Measurements from ENCODE around the gene DIAPH1. TPM values are rescaled to one million over a fixed set of nuclear protein-coding genes. Genes with fewer than 3 reads are reported as not detected.
A peak's percentile ranks its signal among the peaks of the same experiment; 100 is the strongest.

DIAPH1 gene
- 100 to 1,000 TPM; 225 to 227 TPM for total RNA-seq

DNA sequence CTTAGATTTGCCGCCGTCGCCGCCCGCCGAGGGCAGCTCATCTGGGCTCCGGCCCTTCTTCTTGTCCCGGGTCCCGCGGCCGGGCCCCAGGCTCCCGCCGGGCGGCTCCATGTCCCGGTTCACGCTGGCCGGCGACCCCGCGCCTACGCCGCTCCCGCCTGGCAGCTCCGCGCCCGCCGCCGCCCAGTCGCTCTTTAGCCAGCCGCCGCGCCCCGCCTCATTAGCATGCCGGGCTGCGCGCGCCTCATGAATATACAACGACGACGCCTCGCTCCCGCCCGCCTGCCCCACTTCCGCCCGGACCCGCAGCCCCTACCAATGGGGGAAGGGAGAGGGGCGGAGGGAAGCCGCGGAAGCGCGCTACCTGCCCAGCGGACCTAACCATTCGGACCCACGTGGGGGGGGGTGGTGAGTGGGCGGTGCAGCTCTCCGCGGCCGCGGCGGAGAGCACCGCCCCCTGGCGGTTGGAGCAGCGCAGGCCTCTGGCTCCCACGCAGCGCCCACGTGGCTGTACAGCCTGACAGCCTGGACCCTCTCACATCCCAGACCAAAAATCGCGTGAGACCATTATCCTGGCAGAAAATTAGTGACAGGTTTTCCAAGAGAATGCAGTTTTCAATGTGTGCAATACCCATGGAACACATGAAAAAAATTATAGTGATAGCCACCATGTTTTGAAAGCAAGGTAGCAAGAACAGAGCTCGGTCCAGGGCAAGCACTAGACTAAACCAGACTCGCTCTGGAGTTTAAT, at the start of gene DIAPH1:
Gene DIAPH1 (minus strand): TSS at position 197 of the 751 bp plus-strand sequence. CDS start 86 bp downstream, at position 111.
- CTCF ChIA-PET, result interaction anchor here (0.6 to 12.8 kb wide), 24 partner anchors 8 to 1218 kb away, joined by 3 to 364 read pairs (median 5); partner anchors contain the start of genes DELE1, HDAC3, RELL2 and RNF14

GRCh38 chr5:141665995-141666940, 47.5 kb upstream of the DIAPH1 start:
- no peak for DNase-seq
- Mint-ChIP-seq H3K36me3 (no peaks in the 10 kb centered on the region), H3K27me3 (no peaks in the 10 kb centered on the region), H3K27ac (no peak overlapping the region), H3K9me3 (no peaks in the 10 kb centered on the region), H3K4me1 (ENCODE audit: low read depth) (peaks cover 4% of the 10 kb centered on the region), H3K4me3 (no peak overlapping the region)
- intact Hi-C loops (cut with micrococcal nuclease), result loop anchor here (1.0 to 5.0 kb wide), 3 partner anchors 27 to 213 kb away; no protein-coding TSS in a partner anchor
- POLR2A ChIA-PET, result no interaction called here
- CTCF ChIA-PET, result interaction anchor here (1.3 to 4.1 kb wide), 4 partner anchors 74 to 293 kb away, joined by 3 to 59 read pairs (median 26); partner anchors contain the start of genes PCDH1 and PCDH12

More for the DNA sequence above, at the start of gene DIAPH1:
- no peaks in the 10 kb centered on the region for H3K27me3 Mint-ChIP-seq
- no peaks in the 10 kb centered on the region for H3K9me3 Mint-ChIP-seq
- peak; percentile 99 for DNase-seq
- POLR2A ChIA-PET, result interaction anchor here (1.0 to 6.6 kb wide), 6 partner anchors 12 to 27 kb away, joined by 3 to 51 read pairs (median 18); partner anchors contain the start of genes HDAC3 and RELL2
- peak within 1 kb of the TSS; percentile 98 for H3K27ac Mint-ChIP-seq
- H3K36me3 Mint-ChIP-seq, result peaks cover 31% of the 10 kb centered on the region
- intact Hi-C loops (cut with micrococcal nuclease), result loop anchor here (1.0 to 10.0 kb wide), 7 partner anchors 14 to 476 kb away; partner anchors contain the start of genes FCHSD1, HDAC3, RELL2 and TAF7
- peak within 1 kb of the TSS; percentile 91 for H3K4me3 Mint-ChIP-seq
- H3K4me1 Mint-ChIP-seq (ENCODE audit: low read depth), result peaks cover 57% of the 10 kb centered on the region

- ChIA-PET CTCF (interaction anchor here (0.6 to 4.1 kb wide), 26 partner anchors 8 to 645 kb away, joined by 3 to 59 read pairs (median 4); partner anchors contain the start of genes DELE1, DIAPH1, FCHSD1 and PCDH1), POLR2A (no interaction called here)
- H3K27me3 Mint-ChIP-seq, result no peaks in the 10 kb centered on the region
- peak; percentile 85 for DNase-seq
- H3K4me1 Mint-ChIP-seq (ENCODE audit: low read depth), result peaks cover 4% of the 10 kb centered on the region
- H3K4me3 Mint-ChIP-seq, result no peak overlapping the region
- intact Hi-C loops (cut with micrococcal nuclease), result loop anchor here (1.0 to 5.0 kb wide), 3 partner anchors 28 to 214 kb away; no protein-coding TSS in a partner anchor
- H3K9me3 Mint-ChIP-seq, result no peaks in the 10 kb centered on the region
- no peak overlapping the region for H3K27ac Mint-ChIP-seq
- no peaks in the 10 kb centered on the region for H3K36me3 Mint-ChIP-seq
Observed at GRCh38 chr5:141664733-141665461, 46.1 kb upstream of the DIAPH1 start.

GRCh38 chr5:141663506-141663905, 44.7 kb upstream of the DIAPH1 start:
- POLR2A ChIA-PET, result no interaction called here
- intact Hi-C loops (cut with micrococcal nuclease), result no loop called here

GRCh38 chr5:141662028-141662427, 43.2 kb upstream of the DIAPH1 start:
- H3K9me3 Mint-ChIP-seq, result no peaks in the 10 kb centered on the region
- ChIA-PET CTCF (interaction anchor here (1.7 kb wide), 1 partner anchor 299 kb away, joined by 7 read pairs; no protein-coding TSS in a partner anchor), POLR2A (no interaction called here)
- H3K36me3 Mint-ChIP-seq, result no peaks in the 10 kb centered on the region
- no peak overlapping the region for H3K27ac Mint-ChIP-seq
- intact Hi-C loops (cut with micrococcal nuclease), result no loop called here
- H3K4me1 Mint-ChIP-seq (ENCODE audit: low read depth), result peaks cover 4% of the 10 kb centered on the region
- DNase-seq, result no peak
- no peak overlapping the region for H3K4me3 Mint-ChIP-seq
- H3K27me3 Mint-ChIP-seq, result no peaks in the 10 kb centered on the region

More at GRCh38 chr5:141663506-141663905, 44.7 kb upstream of the DIAPH1 start:
- H3K4me3 Mint-ChIP-seq, result no peak overlapping the region
- H3K4me1 Mint-ChIP-seq (ENCODE audit: low read depth), result peaks cover 4% of the 10 kb centered on the region
- DNase-seq, result no peak
- no peaks in the 10 kb centered on the region for H3K9me3 Mint-ChIP-seq
- CTCF ChIA-PET, result interaction anchor here (0.5 to 4.1 kb wide), 11 partner anchors 9 to 296 kb away, joined by 3 to 59 read pairs (median 5); partner anchors contain the start of genes DELE1, FCHSD1, PCDH1 and PCDH12
- H3K27ac Mint-ChIP-seq, result no peak overlapping the region
- no peaks in the 10 kb centered on the region for H3K27me3 Mint-ChIP-seq
- H3K36me3 Mint-ChIP-seq, result no peaks in the 10 kb centered on the region

DNA sequence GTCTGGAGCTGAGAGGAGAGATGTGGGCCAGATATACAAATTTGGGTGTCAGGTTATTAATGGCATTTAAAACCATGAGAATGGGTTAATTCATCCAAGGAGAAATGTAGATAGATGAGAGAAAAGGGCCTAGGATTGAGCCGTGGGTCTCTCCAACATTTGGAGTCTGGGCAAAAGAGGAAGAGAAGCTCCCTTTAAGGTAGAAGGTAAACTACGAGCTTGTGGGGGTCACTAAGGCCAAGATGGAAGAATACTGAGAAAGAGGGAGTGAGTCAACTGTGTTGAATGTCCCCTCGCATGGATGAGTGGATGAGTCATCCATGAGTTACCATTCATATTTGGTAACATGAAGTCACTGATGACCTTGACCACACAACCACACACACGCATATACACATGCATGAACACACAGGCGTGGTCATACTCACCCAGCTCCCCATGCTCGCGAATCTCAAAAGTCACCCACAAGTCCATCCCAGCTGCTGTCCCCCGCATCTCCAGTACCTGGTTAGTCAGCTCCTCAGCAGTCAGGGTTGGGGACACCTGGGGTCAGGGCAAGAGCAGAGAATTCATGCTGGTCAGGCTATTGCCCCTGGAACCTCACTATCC, 39.2 kb upstream of the DIAPH1 start:
- Mint-ChIP-seq H3K27me3 (no peaks in the 10 kb centered on the region), H3K36me3 (no peaks in the 10 kb centered on the region), H3K4me1 (ENCODE audit: low read depth) (no peaks in the 10 kb centered on the region), H3K9me3 (no peaks in the 10 kb centered on the region), H3K4me3 (no peak overlapping the region), H3K27ac (no peak overlapping the region)
- ChIA-PET CTCF (interaction anchor here (0.9 to 2.0 kb wide), 6 partner anchors 11 to 303 kb away, joined by 3 to 7 read pairs (median 4); no protein-coding TSS in a partner anchor), POLR2A (interaction anchor here (0.9 to 1.2 kb wide), 2 partner anchors 20 to 35 kb away, joined by 3 read pairs; no protein-coding TSS in a partner anchor)
- peak; percentile 45 for DNase-seq
- intact Hi-C loops (cut with micrococcal nuclease), result no loop called here

GRCh38 chr5:141657404-141657803, 38.6 kb upstream of the DIAPH1 start:
- no peaks in the 10 kb centered on the region for H3K9me3 Mint-ChIP-seq
- H3K27ac Mint-ChIP-seq, result no peak overlapping the region
- H3K4me3 Mint-ChIP-seq, result no peak overlapping the region
- intact Hi-C loops (cut with micrococcal nuclease), result no loop called here
- DNase-seq, result no peak
- ChIA-PET POLR2A (interaction anchor here (0.9 to 1.2 kb wide), 2 partner anchors 20 to 36 kb away, joined by 3 read pairs; no protein-coding TSS in a partner anchor), CTCF (interaction anchor here (0.9 to 1.9 kb wide), 2 partner anchors 12 to 93 kb away, joined by 3 to 4 read pairs; no protein-coding TSS in a partner anchor)
- no peaks in the 10 kb centered on the region for H3K36me3 Mint-ChIP-seq
- H3K4me1 Mint-ChIP-seq (ENCODE audit: low read depth), result peaks cover 3% of the 10 kb centered on the region
- H3K27me3 Mint-ChIP-seq, result no peaks in the 10 kb centered on the region

GRCh38 chr5:141656396-141656795, 37.6 kb upstream of the DIAPH1 start:
- no peaks in the 10 kb centered on the region for H3K9me3 Mint-ChIP-seq
- H3K4me3 Mint-ChIP-seq, result no peak overlapping the region
- H3K27ac Mint-ChIP-seq, result no peak overlapping the region
- intact Hi-C loops (cut with micrococcal nuclease), result no loop called here
- H3K36me3 Mint-ChIP-seq, result no peaks in the 10 kb centered on the region
- H3K27me3 Mint-ChIP-seq, result no peaks in the 10 kb centered on the region
- ChIA-PET POLR2A (no interaction called here), CTCF (no interaction called here)
- peaks cover 9% of the 10 kb centered on the region for H3K4me1 Mint-ChIP-seq (ENCODE audit: low read depth)
- no peak for DNase-seq

- Mint-ChIP-seq H3K27ac (no peak overlapping the region), H3K9me3 (no peaks in the 10 kb centered on the region), H3K36me3 (no peaks in the 10 kb centered on the region), H3K4me3 (no peak overlapping the region), H3K27me3 (no peaks in the 10 kb centered on the region), H3K4me1 (ENCODE audit: low read depth) (peaks cover 15% of the 10 kb centered on the region)
- ChIA-PET POLR2A (no interaction called here), CTCF (interaction anchor here (1.6 kb wide), 1 partner anchor 8 kb away, joined by 5 read pairs; no protein-coding TSS in a partner anchor)
- intact Hi-C loops (cut with micrococcal nuclease), result no loop called here
- DNase-seq, result no peak
Observed at GRCh38 chr5:141655020-141655419, 36.2 kb upstream of the DIAPH1 start.

GRCh38 chr5:141654298-141654697, 35.5 kb upstream of the DIAPH1 start:
- Mint-ChIP-seq H3K27me3 (no peaks in the 10 kb centered on the region), H3K36me3 (no peaks in the 10 kb centered on the region), H3K4me3 (no peak overlapping the region), H3K4me1 (ENCODE audit: low read depth) (peaks cover 22% of the 10 kb centered on the region), H3K27ac (no peak overlapping the region), H3K9me3 (no peaks in the 10 kb centered on the region)
- CTCF ChIA-PET, result interaction anchor here (1.6 kb wide), 1 partner anchor 9 kb away, joined by 5 read pairs; no protein-coding TSS in a partner anchor
- no peak for DNase-seq
- POLR2A ChIA-PET, result no interaction called here
- intact Hi-C loops (cut with micrococcal nuclease), result no loop called here
